HG02870 (cell line): Measurements from ENCODE around the gene SCYGR4.
"Not testable (repeated sequence)": the region's sequence is repeated elsewhere in the genome, so short reads cannot be mapped to it uniquely, and the experiment has no call there.

Experiments
- ATAC-seq: cut with Tn5 transposase; IDR thresholded peaks from one replicate; pipeline ENCODE4 v1.9.1; 2021; ENCODE audit warnings: mild to moderate bottlenecking, moderate library complexity; ENCODE audit not compliant: unreplicated experiment

SCYGR4 gene

DNA sequence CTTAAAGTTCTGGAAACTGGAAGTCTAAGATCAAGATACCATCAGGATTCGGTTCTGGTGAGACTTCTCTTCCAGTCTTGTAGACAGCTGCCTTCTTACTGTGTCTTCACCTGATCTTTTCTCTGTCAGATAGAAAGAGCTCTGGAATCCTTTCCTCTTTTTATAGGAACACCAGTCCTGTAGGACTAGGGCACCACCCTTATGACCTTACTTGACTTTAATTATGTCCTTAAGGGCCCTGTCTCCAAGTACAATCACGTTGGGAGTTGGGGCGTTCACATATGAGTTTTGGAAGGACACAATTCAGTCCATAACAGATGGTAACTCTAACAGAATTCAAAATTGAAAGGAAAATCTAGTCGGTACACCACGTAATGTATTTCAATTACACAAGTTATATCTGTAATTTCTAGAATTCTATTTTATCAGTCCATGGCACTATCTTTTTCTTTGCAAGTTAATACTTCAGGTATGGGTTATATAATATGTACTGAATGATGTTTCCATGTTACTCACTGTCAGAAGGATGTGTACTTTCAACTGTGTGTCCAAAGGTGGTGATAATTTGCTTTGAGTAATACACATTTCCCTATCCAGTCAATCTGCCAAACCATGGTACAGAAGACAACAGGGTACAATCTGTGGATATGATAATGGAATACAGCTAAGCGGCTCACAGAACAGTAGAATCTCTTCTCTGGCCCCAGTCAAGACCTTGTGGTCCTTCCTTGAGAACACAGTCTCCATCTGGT lies 48.1 kb downstream of the SCYGR4 start:
- no peak for ATAC-seq

- ATAC-seq: not testable (repeated sequence)
Observed at GRCh38 chr2:227666631-227667170, 49.4 kb downstream of the SCYGR4 start, which contains the start of gene SCYGR5. SCYGR5 (plus strand) TSS chr2:227666804; CDS start chr2:227666804, 0 bp downstream.
